Pulmonary artery endothelial cell (primary cell): Measurements from ENCODE around the gene EIF2B5. TPM values are rescaled to one million over a fixed set of nuclear protein-coding genes. Genes with fewer than 3 reads are reported as not detected.
"Not testable (repeated sequence)": the region's sequence is repeated elsewhere in the genome, so short reads cannot be mapped to it uniquely, and the experiment has no call there.

Source experiments
- DNase-seq: peaks from one replicate; pipeline ENCODE4 v3.0.0-alpha.2; 2011; ENCODE audit warnings: low read depth, low spot score
- total RNA-seq: library from RNA; depleted of rRNA; stranded (reverse); fragments of >200 nt; gene quantifications from 2 replicates; pipeline ENCODE4 v1.2.3, GENCODE V29; 2014

Gene EIF2B5
- total RNA-seq: 41.0 and 53.0 TPM in 2 replicates

GRCh38 chr3:184135149-184135910 is at the start of gene EIF2B5:
TSS of gene EIF2B5 (plus strand) at chr3:184135358. CDS start at chr3:184135386, 28 bp downstream.
- peak; percentile 75 for DNase-seq

DNA sequence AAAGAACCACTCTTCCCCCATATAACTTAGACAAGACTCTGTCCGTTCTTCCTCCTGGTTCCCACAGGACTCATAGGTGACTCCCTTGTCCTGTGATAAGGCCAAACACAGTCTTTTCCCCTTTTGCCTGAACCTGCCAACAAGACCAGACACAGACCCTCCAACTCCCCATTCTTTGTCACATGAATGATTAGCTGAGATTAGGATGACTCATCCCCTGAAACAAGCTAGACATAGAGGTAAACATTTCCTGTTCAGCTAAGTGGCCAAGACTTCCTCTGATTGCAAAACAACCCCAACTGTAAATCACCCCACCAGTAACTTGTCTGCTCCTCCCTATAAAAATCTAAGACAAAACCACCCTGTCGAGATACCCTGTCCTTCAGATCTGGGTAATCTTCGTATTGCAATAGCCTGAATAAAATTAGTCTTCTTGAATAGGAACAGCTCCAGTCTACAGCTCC is 49.7 kb upstream of the EIF2B5 start:
- DNase-seq: peak; percentile 22

DNA sequence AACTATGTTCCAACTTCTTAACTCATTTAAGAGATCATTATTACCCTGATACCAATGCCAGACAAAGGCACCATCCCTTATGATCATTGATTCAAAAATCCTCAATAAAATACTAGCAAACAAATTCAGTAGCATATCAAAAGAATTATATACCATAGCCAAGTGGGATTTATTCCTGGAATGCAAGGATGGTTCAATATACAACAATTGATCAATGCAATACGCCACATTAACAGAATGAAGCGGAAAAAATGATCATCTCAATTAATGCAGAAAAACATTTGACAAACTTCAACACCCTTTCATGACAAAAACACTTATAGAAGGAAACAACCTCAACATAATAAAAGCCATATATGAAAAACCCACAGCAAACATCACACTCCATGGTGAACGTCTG is 43.0 kb upstream of the EIF2B5 start:
- DNase-seq: no peak

DNA sequence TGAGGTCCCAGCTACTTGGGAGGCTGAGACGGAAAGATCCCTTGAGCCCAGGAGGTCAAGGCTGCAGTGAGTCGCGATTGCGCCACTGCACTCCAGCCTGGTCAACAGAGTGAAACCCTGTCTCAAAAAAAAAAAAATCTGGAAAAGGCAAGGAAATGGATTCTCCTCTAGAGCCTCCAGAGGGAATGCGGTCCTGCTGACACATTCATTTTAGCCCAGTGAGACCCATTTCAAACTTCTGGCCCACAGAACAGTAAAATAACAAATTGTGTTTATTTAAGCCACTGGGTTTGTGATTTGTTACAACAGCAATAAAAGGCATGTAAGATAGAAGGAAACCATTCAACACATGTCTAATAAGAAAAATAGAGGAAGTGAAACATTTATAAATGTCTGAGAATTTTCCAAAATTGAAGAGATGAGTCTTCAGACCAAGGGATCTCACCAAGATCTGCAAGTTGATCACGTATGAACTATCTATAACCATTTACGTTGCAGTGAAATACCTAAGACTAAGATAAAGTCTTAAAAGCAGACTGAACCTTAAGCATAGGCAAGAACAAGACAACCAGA is 38.3 kb upstream of the EIF2B5 start, which contains the start of gene HTR3E:
Gene HTR3E (plus strand): TSS at position 254 of the 573 bp plus-strand sequence. CDS start 466 bp downstream, outside the sequence.
- no peak for DNase-seq

DNA sequence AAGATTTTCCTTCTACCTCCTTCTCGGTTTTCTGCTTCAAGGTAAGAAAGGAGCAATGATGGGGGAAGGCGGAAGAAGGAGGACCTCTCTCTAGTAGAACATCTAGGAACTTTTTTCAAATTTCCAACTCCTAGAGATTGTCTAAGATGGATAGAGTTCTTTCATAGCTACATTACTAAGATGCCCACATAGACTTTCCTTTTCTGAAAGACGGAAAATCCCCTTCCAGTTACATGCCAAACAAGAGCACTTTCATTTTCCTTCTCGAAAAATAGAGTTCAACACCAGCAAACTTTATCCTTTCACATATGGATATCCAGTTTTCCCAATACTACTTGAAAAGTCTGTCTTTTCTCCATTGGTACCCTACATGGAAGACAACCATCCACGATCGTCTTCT is 37.6 kb upstream of the EIF2B5 start:
- no peak for DNase-seq

DNA sequence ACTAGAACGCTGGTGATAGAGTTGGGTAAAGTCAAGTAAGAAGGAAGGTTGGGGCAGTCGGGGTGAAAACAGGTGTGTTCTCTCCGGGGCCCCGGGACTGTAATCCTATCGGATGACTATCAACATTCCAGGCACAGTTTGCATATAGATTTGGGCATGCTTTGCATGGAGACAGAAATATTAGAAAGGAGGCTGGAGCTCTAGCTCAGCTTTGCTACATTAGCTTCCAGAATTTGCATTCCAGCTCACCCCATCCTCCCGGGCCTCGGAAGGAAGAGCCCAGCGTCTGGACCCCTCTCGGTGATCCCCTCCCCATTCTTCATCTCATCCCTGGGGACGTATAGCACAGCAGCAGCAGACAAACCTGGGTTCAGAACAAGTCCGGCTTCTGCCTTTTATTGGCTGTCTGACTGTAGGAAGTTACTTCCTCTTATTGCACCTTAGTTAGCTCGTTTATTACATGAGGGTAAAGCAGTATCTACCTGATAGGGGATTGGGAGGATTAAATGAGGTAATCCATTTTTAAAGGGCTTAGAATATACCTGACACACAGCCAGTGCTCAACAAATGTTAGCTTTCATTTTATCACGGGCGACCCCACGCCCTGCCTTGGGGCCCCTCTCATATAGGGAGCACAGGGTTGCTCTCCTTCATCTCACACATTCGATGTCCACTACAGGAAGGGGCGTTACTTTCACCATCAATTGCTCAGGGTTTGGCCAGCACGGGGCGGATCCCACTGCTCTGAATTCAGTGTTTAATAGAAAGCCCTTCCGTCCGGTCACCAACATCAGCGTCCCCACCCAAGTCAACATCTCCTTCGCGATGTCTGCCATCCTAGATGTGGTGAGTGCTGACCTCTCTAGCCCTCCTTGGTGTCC is 35.1 kb upstream of the EIF2B5 start:
- DNase-seq: no peak

DNA sequence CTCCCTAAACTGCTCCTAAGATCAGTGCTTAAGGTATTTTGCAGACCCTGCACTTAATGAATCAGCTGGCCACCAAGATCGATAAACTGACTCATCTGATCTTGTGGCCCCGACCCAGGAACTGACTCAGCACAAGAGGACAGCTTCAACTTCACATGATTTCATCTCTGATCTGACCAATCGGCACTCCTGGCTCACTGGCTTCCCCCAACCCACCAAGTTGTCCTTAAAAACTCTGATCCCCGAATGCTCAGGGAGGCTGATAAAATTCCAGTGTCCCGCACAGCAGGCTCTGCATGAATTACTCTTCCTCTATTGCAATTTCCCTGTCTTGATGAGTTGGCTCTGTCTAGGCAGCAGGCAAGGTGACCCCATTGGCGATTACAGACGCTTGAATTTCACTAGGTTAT is 24.8 kb upstream of the EIF2B5 start:
- DNase-seq: no peak

DNA sequence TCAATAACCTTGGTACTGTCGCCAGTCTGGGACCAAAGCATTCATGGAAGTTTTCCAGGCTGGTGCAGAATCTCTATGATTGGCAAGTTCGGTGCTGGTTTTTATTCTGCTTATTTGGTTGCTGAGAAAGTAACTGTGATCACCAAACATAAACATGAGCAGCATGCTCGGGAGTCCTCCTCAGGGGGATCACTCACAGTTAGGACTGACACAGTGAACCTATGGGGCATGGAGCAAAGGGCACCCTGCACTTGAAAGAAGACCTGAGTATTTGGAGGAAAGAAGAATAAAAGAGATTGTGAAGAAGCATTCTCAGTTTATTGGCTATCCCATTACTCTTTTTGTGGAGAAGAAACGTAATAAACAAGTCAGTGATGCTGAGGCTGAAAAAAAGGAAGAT is 19.1 kb upstream of the EIF2B5 start:
- no peak for DNase-seq

GRCh38 chr3:184117636-184118035 is 17.5 kb upstream of the EIF2B5 start:
- no peak for DNase-seq

DNA sequence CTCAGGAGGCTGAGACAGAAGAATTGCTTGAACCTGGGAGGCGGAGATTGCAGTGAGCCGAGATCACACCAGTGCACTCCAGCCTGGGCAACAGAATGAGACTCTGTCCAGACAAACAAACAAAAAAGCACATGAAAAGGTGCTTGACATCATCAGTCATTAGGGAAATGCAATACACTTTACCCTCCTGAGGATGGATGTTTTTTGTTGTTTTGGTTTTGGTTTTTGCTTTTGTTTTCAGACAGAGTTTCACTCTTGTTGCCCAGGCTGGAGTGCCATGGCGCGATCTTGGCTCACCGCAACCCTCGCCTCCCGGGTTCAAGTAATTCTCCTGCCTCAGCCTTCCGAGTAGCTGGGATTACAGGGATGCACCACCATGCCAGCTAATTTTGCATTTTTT is 14.1 kb upstream of the EIF2B5 start:
- not testable (repeated sequence) for DNase-seq

GRCh38 chr3:184126006-184126405 is 9.2 kb upstream of the EIF2B5 start:
- DNase-seq: no peak

GRCh38 chr3:184129012-184129411 is 6.1 kb upstream of the EIF2B5 start:
- DNase-seq: no peak

GRCh38 chr3:184132945-184133344 is 2.2 kb upstream of the EIF2B5 start:
- no peak for DNase-seq

DNA sequence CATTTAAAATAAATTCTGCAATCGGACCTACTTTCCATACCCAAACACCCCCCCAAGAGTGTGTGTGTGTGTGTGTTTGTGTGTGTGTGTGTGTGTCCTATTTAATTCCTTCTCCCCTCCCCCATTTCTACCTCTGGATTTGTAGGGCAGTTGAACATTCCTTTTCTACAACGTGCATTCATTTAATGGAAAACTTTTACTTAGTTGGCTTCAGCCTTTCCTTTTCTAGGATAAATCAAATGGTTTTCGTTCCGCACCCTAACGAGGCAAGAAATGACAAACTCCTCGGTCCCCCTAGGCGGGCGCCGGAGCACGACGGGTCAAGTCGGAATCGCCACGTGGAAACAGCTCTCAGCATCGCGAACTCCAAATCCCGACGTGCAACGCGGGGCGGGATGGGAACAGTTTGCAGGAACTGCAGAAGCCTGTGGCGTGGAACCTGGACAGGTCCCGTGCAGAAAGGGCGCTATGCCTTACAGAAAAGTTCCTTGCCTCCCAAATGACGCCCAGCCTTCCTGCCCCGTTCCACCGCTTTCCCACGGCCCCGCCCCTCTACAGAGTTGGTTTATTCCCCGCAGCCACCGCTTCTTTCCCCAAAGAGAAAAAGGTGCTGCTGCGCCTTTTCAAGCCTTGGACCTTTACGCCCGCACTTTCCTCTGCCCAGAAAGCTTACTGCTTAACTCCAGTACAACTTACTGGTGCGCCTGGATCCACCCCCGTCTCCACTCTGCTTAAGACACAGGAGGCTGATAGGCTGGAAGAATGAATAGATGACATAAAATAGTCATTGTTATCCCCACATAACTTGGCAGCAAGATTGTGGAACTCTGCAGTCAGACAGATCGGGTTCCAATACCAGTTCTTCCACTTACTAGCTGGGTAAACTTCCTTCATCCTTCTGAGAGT is 1.1 kb upstream of the EIF2B5 start:
- DNase-seq: peak; percentile 41

DNA sequence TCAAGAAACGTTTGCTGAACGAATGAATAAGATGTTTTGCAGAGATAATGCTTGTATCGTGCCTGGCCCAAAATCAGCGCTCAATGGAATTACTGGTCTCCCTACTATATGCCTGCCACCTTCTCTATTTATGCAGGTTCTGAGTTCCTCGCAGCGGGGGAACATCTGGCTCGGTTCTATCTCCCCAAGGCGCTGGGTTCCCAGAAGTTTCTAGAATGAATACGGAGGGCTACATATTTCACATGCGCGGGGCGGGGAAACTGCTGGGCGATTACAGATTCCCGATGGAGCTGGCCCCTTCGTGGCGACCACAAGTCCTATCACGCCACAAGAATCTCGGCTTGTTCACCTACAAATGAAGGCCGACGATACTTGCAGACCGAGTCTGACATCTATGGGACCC is 411 bp upstream of the EIF2B5 start:
- no peak for DNase-seq

DNA sequence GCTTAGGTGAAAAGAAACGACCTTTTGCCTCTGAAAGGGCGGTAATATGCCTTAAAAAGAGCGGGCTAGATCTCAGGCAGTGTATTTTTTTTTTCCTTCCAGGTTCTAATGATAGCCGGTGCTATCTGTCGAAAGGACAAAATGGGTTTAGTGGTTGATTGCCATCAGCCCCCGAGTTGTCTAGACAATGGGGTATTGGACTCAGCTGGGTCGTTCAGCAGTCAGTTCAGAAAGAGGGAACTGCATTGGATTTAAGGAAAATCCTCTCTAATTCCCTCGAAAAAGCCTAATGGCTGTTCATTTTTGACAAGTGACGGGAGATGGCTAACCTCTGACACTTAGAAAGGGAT is 728 bp downstream of the EIF2B5 start:
- no peak for DNase-seq

GRCh38 chr3:184140436-184140835 is 5.3 kb downstream of the EIF2B5 start:
- DNase-seq: no peak

GRCh38 chr3:184142199-184142598 is 7.0 kb downstream of the EIF2B5 start:
- DNase-seq: no peak

- no peak for DNase-seq
Measured at GRCh38 chr3:184143327-184143726, 8.2 kb downstream of the EIF2B5 start.

GRCh38 chr3:184144505-184144904 is 9.3 kb downstream of the EIF2B5 start:
- DNase-seq: no peak

DNA sequence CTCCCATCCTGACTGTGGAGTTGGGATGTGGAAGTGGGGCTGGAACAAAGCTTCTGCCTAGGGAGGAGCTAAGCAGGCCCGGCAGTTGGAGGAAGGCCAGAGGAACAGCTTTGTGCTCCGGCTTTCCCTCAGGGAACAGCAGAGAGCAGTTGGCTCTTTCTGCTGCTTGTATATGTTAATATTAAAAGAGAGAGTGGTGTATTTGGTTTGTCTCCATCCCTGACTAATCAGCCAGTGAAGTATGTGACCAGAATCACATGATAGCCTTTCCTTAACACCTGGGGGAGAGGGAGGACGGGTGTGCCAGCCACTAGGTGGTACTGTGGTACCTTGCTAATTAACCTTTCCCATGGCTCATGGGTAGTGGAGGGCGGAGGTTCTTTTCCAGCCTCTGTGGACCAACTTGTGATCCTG is 10.0 kb downstream of the EIF2B5 start:
- no peak for DNase-seq
